Dermis microvascular lymphatic vessel endothelial cell (primary cell): Measurements from ENCODE around the gene NKX1-1. TPM values are rescaled to one million over a fixed set of nuclear protein-coding genes. Genes with fewer than 3 reads are reported as not detected.

Source experiments
- DNase-seq, 2 donors: peaks; one replicate each; pipeline versions ENCODE4 v3.0.0 to v3.0.0-alpha.2; 2010; ENCODE audit warnings: low read depth in 2 of 2
- total RNA-seq: library from RNA; depleted of rRNA; stranded (reverse); fragments of >200 nt; gene quantifications from 2 replicates; pipeline ENCODE4 v1.2.1, GENCODE V29; 2014

Gene NKX1-1
- total RNA-seq, 1 donor from 2014 or later: not detected

GRCh38 chr4:1417522-1418390, 11.5 kb upstream of the NKX1-1 start:
- no peak for DNase-seq

GRCh38 chr4:1416948-1417260, 10.7 kb upstream of the NKX1-1 start:
- DNase-seq: no peak

GRCh38 chr4:1416051-1416947, 10.1 kb upstream of the NKX1-1 start:
- no peak for DNase-seq

GRCh38 chr4:1415681-1415981, 9.4 kb upstream of the NKX1-1 start:
- no peak for DNase-seq

GRCh38 chr4:1414831-1415680, 8.8 kb upstream of the NKX1-1 start:
- DNase-seq: no peak

GRCh38 chr4:1413687-1414479, 7.6 kb upstream of the NKX1-1 start:
- DNase-seq: no peak

GRCh38 chr4:1413204-1413663, 7.0 kb upstream of the NKX1-1 start:
- no peak for DNase-seq

- DNase-seq: no peak
Observed at GRCh38 chr4:1412376-1413203, 6.3 kb upstream of the NKX1-1 start.

GRCh38 chr4:1411436-1412375, 5.5 kb upstream of the NKX1-1 start:
- DNase-seq: no peak

- DNase-seq: peak; percentile 21 to 59
Observed at GRCh38 chr4:1410491-1411325, 4.5 kb upstream of the NKX1-1 start.

GRCh38 chr4:1409491-1410425, 3.5 kb upstream of the NKX1-1 start:
- DNase-seq: no peak

GRCh38 chr4:1409079-1409478, 2.8 kb upstream of the NKX1-1 start:
- no peak for DNase-seq

GRCh38 chr4:1408418-1408817, 2.2 kb upstream of the NKX1-1 start:
- DNase-seq: no peak

- no peak for DNase-seq
Observed at GRCh38 chr4:1407657-1408333, 1.6 kb upstream of the NKX1-1 start.

GRCh38 chr4:1406981-1407656, 877 bp upstream of the NKX1-1 start:
- no peak for DNase-seq
